H9 (cell line): ENCODE data around the gene RAB22A. TPM values are rescaled to one million over a fixed set of nuclear protein-coding genes. Genes with fewer than 3 reads are reported as not detected.

ENCODE experiments used
- DNase-seq: peaks from one replicate; pipeline ENCODE4 v3.0.0-alpha.2; 2017
- H2AFZ ChIP-seq: one replicate; pipeline ENCODE4 v1.6.1; 2013; ENCODE audit warnings: mild to moderate bottlenecking, low read length, control low read depth, moderate library complexity
- H2AK5ac ChIP-seq: 2 replicates; pipeline ENCODE4 v1.6.1; 2013; ENCODE audit warnings: low read length, control low read depth, mixed read lengths; ENCODE audit not compliant: insufficient read length
- H2BK120ac ChIP-seq: one replicate; pipeline ENCODE4 v1.6.1; 2013; ENCODE audit warnings: low read depth, mild to moderate bottlenecking, low read length, control low read depth, inconsistent platforms; ENCODE audit not compliant: poor library complexity, severe bottlenecking
- H2BK12ac ChIP-seq: 2 replicates; pipeline ENCODE4 v1.6.1; 2013; ENCODE audit warnings: low read length, control low read depth, mixed read lengths, low read depth; ENCODE audit not compliant: insufficient read length
- H2BK15ac ChIP-seq: 2 replicates; pipeline ENCODE4 v1.6.1; 2013; ENCODE audit warnings: low read depth, low read length, control low read depth
- H2BK20ac ChIP-seq: one replicate; pipeline ENCODE4 v1.6.1; 2013; ENCODE audit warnings: low read depth, mild to moderate bottlenecking, low read length, control low read depth, inconsistent platforms; ENCODE audit not compliant: poor library complexity, severe bottlenecking
- H2BK5ac ChIP-seq: 2 replicates; pipeline ENCODE4 v1.6.1; 2013; ENCODE audit warnings: low read length, control low read depth, mixed read lengths; ENCODE audit not compliant: insufficient read length
- H3K14ac ChIP-seq: 2 replicates; pipeline ENCODE4 v1.6.1; 2013; ENCODE audit warnings: low read length, control low read depth; ENCODE audit not compliant: insufficient read depth
- H3K18ac ChIP-seq: 2 replicates; pipeline ENCODE4 v1.6.1; 2013; ENCODE audit warnings: low read depth, mild to moderate bottlenecking, mixed read lengths, low read length, control low read depth; ENCODE audit not compliant: insufficient read length
- H3K23ac ChIP-seq: 2 replicates; pipeline ENCODE4 v1.6.1; 2013; ENCODE audit warnings: low read length, control low read depth, mixed read lengths, low read depth; ENCODE audit not compliant: insufficient read length
- H3K23me2 ChIP-seq: 2 replicates; pipeline ENCODE4 v1.6.1; 2013; ENCODE audit warnings: low read depth, mild to moderate bottlenecking, mixed read lengths, low read length, control low read depth; ENCODE audit not compliant: insufficient read length, poor library complexity, severe bottlenecking
- H3K27ac ChIP-seq: 2 replicates; pipeline ENCODE4 v1.5.1; 2013; ENCODE audit warnings: low read length, control low read depth, mixed read lengths, low read depth; ENCODE audit not compliant: insufficient read length
- H3K27me3 ChIP-seq: 2 replicates; pipeline ENCODE4 v1.6.1; 2013; ENCODE audit warnings: low read length, control low read depth, inconsistent platforms; ENCODE audit not compliant: insufficient read depth
- H3K4ac ChIP-seq: 2 replicates; pipeline ENCODE4 v1.6.1; 2013; ENCODE audit warnings: low read depth, mild to moderate bottlenecking, control low read depth, inconsistent platforms, low read length, moderate library complexity
- H3K4me1 ChIP-seq: 2 replicates; pipeline ENCODE4 v1.6.1; 2013; ENCODE audit warnings: low read length, control low read depth, inconsistent platforms; ENCODE audit not compliant: insufficient read depth
- H3K4me2 ChIP-seq: 2 replicates; pipeline ENCODE4 v1.6.1; 2013; ENCODE audit warnings: low read length, control low read depth, mixed read lengths; ENCODE audit not compliant: insufficient read length, insufficient read depth
- H3K56ac ChIP-seq: 2 replicates; pipeline ENCODE4 v1.6.1; 2013; ENCODE audit warnings: low read depth, mild to moderate bottlenecking, mixed read lengths, low read length, control low read depth; ENCODE audit not compliant: insufficient read length
- H3K79me1 ChIP-seq: 2 replicates; pipeline ENCODE4 v1.6.1; 2013; ENCODE audit warnings: low read depth, mild to moderate bottlenecking, moderate library complexity, low read length, control low read depth, inconsistent platforms; ENCODE audit not compliant: insufficient read depth, poor library complexity, severe bottlenecking
- H3K79me2 ChIP-seq: 2 replicates; pipeline ENCODE4 v1.6.1; 2013; ENCODE audit warnings: low read length, control low read depth, inconsistent platforms; ENCODE audit not compliant: insufficient read depth
- H3K9ac ChIP-seq: 2 replicates; pipeline ENCODE4 v1.6.1; 2013; ENCODE audit warnings: low read length, control low read depth, mixed read lengths; ENCODE audit not compliant: insufficient read length; ENCODE audit errors: extremely low read depth
- H3K9me3 ChIP-seq: one replicate; pipeline ENCODE4 v1.6.1; 2013; ENCODE audit warnings: low read depth, low read length, inconsistent platforms; ENCODE audit not compliant: control insufficient read depth
- H3T11ph ChIP-seq: one replicate; pipeline ENCODE4 v1.6.1; 2013; ENCODE audit warnings: mild to moderate bottlenecking, low read length, control low read depth, inconsistent platforms
- H4K20me1 ChIP-seq: one replicate; pipeline ENCODE4 v1.6.1; 2013; ENCODE audit not compliant: control insufficient read depth, insufficient read length, insufficient read depth
- H4K5ac ChIP-seq: 2 replicates; pipeline ENCODE4 v1.6.1; 2013; ENCODE audit warnings: low read depth, mild to moderate bottlenecking, mixed read lengths, low read length, control low read depth; ENCODE audit not compliant: insufficient read length
- H4K8ac ChIP-seq: replicated peaks from 2 replicates; pipeline ENCODE4 v1.6.1; 2013; ENCODE audit warnings: low read length, control low read depth, mixed read lengths, low read depth; ENCODE audit not compliant: insufficient read length
- H4K91ac ChIP-seq: 2 replicates; pipeline ENCODE4 v1.6.1; 2013; ENCODE audit warnings: low read depth, mild to moderate bottlenecking, moderate library complexity, mixed read lengths, low read length, control low read depth; ENCODE audit not compliant: insufficient read length
- H3K27ac Mint-ChIP-seq, 3 experiments: 2 replicates in 2 of 3; 3 replicates in 1 of 3; pipeline ENCODE4 v1.8.0; 2020 to 2021; ENCODE audit warnings: mixed read lengths in 3 of 3, mild to moderate bottlenecking in 1 of 3, moderate library complexity in 1 of 3
- H3K27me3 Mint-ChIP-seq: 2 replicates; pipeline ENCODE4 v1.8.0; 2021; ENCODE audit warnings: low read depth, mild to moderate bottlenecking, moderate library complexity, mixed read lengths
- H3K36me3 Mint-ChIP-seq, 3 experiments: 2 replicates in 2 of 3; 3 replicates in 1 of 3; pipeline ENCODE4 v1.8.0; 2020 to 2021; ENCODE audit warnings: low read depth in 3 of 3, mixed read lengths in 3 of 3; ENCODE audit not compliant: insufficient read depth in 1 of 3
- H3K4me1 Mint-ChIP-seq, 2 experiments: 2 replicates each; pipeline ENCODE4 v1.8.0; 2020; ENCODE audit warnings: mixed read lengths in 2 of 2
- H3K4me3 Mint-ChIP-seq, 2 experiments: 2 replicates in 1 of 2; 3 replicates in 1 of 2; pipeline ENCODE4 v1.8.0; 2020 to 2021; ENCODE audit warnings: mild to moderate bottlenecking in 2 of 2, mixed read lengths in 2 of 2, moderate library complexity in 1 of 2
- H3K9me3 Mint-ChIP-seq, 2 experiments: 2 replicates in 1 of 2; 3 replicates in 1 of 2; pipeline ENCODE4 v1.8.0; 2020; ENCODE audit warnings: mild to moderate bottlenecking in 2 of 2, mixed read lengths in 2 of 2, moderate library complexity in 1 of 2
- WGBS: extraction: QIAGEN DNeasy Blood & Tissue Kit; methylation state at CpG from one replicate; pipeline ENCODE4 v1.1.7; 2013; ENCODE audit warnings: missing lambda C conversion rate, low lambda C conversion rate, mixed read lengths; ENCODE audit not compliant: insufficient read length; ENCODE audit errors: extremely low coverage; 5-methylcytosine and 5-hydroxymethylcytosine counted together
- total RNA-seq: library from RNA; stranded (reverse); gene quantifications from 2 replicates; pipeline ENCODE4 v1.2.1, GENCODE V29; 2021
- TF ChIP-seq, protein P1 (sequence below): fragments of 200-600 bp; sonication (generic); conservative IDR thresholded peaks from 3 replicates; pipeline ENCODE4 v1.8.0; 2021; ENCODE audit warnings: antibody characterized with exemption, mild to moderate bottlenecking

RAB22A gene
- total RNA-seq, 1 experiment from 2014 or later = 6.3 TPM

DNA sequence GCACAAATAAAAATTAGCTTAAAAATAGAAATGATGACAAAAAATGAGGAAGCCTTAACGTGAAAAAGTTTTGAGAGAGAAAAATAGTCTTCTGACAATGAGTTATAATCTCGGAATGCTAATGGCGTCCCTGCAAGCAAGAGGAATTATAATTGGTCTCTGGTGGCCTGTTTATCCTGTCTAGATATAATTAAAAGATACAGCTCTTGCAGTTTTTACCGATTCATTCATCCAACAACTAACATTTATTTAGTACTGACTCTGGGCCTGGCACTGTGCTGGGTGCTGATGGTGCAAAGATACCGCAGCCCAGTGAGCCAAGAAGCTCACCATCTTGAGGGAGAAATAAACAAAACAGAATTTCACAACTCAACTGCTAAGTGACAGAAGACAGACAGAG, 49.5 kb upstream of the RAB22A start:
- Histone ChIP-seq H4K5ac (no peak overlapping the region), H3K79me2 (no peaks in the 10 kb centered on the region), H2AFZ (no peak overlapping the region), H3K4me2 (no peak overlapping the region), H4K20me1 (no peaks in the 10 kb centered on the region), H4K8ac (no peak overlapping the region), H3K4me1 (peaks cover 5% of the 10 kb centered on the region), H2BK120ac (no peak overlapping the region), H2BK5ac (no peak overlapping the region), H3K27me3 (no peaks in the 10 kb centered on the region), H3K9ac (no peak overlapping the region), H3K23me2 (no peaks in the 10 kb centered on the region), H2BK12ac (no peak overlapping the region), H2AK5ac (no peak overlapping the region), H2BK20ac (no peak overlapping the region), H2BK15ac (no peak overlapping the region), H3K56ac (no peak overlapping the region), H3K4ac (no peak overlapping the region), H3K79me1 (no peaks in the 10 kb centered on the region), H3K27ac (no peak overlapping the region), H3K9me3 (no peaks in the 10 kb centered on the region), H3K23ac (no peak overlapping the region), H3K18ac (no peak overlapping the region), H3K14ac (no peak overlapping the region), H4K91ac (no peak overlapping the region), H3T11ph (no peak overlapping the region)
- Mint-ChIP-seq H3K9me3 (no peaks in the 10 kb centered on the region), H3K36me3 (peaks cover 0 to 21% (median 3%) of the 10 kb centered on the region in 3 experiments; a peak in 3 of 7 replicates), H3K4me3 (no peak overlapping the region), H3K27ac (peak overlapping the region in 1 of 3 experiments; percentile 23; a peak in 2 of 7 replicates), H3K4me1 (peaks cover 20% of the 10 kb centered on the region in 2 experiments), H3K27me3 (no peaks in the 10 kb centered on the region)
- TF ChIP-seq, protein P1, sequence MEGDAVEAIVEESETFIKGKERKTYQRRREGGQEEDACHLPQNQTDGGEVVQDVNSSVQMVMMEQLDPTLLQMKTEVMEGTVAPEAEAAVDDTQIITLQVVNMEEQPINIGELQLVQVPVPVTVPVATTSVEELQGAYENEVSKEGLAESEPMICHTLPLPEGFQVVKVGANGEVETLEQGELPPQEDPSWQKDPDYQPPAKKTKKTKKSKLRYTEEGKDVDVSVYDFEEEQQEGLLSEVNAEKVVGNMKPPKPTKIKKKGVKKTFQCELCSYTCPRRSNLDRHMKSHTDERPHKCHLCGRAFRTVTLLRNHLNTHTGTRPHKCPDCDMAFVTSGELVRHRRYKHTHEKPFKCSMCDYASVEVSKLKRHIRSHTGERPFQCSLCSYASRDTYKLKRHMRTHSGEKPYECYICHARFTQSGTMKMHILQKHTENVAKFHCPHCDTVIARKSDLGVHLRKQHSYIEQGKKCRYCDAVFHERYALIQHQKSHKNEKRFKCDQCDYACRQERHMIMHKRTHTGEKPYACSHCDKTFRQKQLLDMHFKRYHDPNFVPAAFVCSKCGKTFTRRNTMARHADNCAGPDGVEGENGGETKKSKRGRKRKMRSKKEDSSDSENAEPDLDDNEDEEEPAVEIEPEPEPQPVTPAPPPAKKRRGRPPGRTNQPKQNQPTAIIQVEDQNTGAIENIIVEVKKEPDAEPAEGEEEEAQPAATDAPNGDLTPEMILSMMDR = no peak
- DNase-seq = no peak
- no CpG with 5 or more reads among the region's 5 CpGs for WGBS
